Fibroblast of villous mesenchyme (primary cell): ENCODE data around the gene HIP1R. TPM values are rescaled to one million over a fixed set of nuclear protein-coding genes. Genes with fewer than 3 reads are reported as not detected.

Experiments used
- DNase-seq: peaks from one replicate; pipeline ENCODE4 v3.0.0-alpha.2; 2010; ENCODE audit warnings: low read depth
- H3K4me3 ChIP-seq: 2 replicates; pipeline ENCODE4 v1.5.1; 2011; ENCODE audit warnings: low read depth, mild to moderate bottlenecking, low read length
- CTCF ChIP-seq: IDR thresholded peaks from 2 replicates; pipeline ENCODE4 v1.5.1; 2012; ENCODE audit warnings: low read depth, mild to moderate bottlenecking, low read length; ENCODE audit not compliant: insufficient read depth
- total RNA-seq: library from RNA; depleted of rRNA; stranded (reverse); fragments of >200 nt; gene quantifications from 2 replicates; pipeline ENCODE4 v1.2.3, GENCODE V29; 2012

The HIP1R gene
- total RNA-seq, 1 donor: 11.2 TPM

DNA sequence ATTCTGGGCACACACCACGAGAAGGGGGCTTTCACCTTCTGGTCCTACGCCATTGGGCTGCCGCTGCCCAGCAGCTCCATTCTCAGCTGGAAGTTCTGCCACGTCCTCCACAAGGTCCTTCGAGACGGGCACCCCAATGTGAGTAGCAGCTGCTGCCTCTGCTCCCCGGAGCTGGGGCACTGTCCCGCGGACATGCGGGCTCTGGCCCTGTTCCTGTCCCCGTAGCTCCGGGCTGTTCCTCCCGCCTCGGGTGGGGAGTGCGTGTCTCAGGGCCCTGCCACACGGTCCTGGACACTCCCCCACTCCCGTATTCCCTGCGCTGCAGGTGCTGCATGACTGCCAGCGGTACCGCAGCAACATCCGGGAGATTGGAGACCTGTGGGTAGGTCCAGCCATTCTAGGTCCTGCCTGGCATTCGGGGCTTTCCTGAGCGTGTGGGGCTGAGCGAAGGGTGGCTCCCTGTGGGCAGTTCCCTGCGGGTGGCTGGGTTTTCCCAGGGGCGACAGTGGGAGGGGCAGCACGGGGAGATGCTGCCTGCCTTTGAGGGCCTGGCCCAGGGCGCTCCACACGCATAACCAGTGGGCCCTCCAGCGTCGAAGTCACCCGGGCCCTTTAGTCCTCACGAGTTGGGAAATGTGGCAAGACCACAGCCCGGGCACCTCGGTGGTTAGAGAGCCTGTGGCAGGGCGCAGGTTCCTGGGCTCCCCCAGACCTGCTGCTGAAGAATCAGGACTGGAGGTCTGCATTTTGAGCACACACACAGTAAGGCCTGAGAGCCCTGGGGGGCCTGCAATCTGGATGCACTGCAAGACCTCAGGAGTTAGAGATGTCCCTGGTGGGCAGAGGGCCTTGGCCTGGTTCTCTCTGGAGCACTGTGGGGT lies 13.5 kb downstream of the HIP1R start:
- DNase-seq: no peak
- no peak overlapping the region for H3K4me3 ChIP-seq
- TF ChIP-seq CTCF: no peak

DNA sequence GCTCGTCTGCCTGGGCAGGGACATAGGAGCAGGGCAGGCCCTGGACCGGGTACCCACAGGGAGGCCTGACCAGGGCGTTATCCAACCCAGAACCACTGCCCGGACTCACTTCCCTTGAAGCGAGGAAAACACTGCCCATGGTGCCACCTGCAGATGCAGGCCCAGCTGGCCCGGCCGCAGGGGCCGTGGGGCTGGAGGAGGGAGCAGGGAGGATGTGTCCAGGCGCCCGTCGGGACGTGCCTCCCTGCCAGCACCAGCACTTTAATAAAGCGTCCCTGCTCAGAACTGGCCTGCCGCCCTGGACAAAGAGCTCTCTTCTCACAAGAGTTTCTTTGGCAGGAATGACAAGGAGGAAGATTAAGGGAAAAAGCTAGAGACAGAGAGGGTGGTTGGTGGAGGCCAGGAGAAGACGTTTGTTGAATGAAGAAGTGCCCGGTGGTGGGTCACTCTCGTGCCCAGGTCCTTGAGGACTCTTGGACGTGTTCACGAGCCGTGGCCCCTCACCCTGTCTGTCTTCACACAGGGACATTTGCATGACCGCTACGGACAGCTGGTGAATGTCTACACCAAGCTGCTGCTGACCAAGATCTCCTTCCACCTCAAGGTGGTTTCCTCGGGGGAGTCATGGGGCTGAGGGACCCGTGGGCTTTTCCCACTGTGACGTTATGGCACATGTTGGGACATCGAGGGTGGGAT lies 14.2 kb downstream of the HIP1R start:
- no peak for DNase-seq
- no peak overlapping the region for H3K4me3 ChIP-seq
- no peak for TF ChIP-seq CTCF

DNA sequence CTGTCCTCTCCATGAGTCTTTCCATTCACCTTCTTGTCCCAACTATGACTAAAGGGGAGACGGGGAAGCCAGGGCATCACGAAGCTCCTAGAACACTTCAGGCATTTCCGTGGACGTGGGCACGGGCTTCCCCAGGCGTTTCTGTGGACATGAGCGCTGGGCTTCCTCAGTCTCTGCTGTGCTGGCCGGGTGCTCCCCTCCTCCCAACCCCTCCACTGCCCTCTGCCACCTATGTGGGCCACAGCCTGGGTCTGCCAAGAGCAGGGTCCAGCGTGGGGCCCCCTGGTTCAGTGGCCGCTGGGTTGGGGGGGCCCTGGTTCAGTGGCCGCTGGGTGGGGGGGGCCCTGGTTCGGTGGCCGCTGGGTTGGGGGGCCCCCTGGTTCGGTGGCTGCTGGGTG lies 14.8 kb downstream of the HIP1R start:
- no peak for TF ChIP-seq CTCF
- H3K4me3 ChIP-seq: no peak overlapping the region
- no peak for DNase-seq

DNA sequence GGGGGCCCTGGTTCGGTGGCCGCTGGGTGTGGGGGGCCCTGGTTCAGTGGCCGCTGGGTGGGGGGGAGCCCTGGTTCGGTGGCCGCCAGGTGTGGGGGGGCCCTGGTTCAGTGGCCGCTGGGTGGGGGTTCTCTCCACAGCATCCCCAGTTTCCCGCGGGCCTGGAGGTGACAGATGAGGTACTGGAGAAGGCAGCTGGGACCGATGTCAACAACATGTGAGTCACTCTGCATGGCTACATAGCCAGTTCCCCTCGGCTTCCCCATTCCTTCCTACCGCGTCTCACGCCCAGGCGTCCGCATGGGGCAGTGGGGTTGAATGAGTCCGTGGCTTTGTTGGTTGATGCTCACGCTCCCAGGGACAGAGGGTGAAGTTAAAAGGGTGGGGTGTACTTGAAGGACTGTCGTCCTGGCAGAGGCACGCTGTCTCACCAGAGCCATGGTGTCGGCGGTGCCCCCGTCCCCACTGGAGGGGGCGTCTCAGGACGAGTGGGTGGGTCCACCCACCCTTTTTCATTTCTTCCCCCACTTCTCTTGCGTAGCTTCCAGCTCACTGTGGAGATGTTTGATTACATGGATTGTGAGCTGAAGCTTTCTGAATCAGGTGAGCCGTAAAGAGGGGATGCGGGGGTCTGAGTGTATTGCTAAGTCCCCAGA lies 15.6 kb downstream of the HIP1R start:
- TF ChIP-seq CTCF: no peak
- no peak for DNase-seq
- H3K4me3 ChIP-seq: no peak overlapping the region

DNA sequence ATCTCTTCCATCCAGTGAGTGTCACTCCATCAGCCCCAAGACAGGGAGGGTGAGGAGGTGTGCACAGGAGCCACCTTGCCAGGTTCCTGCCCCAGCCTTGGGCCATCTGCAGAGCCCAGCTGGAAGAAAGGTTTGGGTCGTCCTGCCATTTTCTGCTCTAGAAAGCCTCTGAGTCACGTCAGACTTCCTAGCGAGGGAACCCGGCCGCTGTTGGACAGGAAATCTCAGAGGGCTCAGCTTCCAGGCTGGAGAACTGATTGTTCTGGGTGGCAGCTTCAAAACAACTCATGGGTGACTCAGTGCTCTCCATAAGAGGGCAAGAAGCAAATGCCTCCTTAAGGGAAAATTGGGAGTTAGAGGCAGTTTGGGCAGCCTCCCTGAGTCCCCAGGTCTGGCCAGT lies 16.6 kb downstream of the HIP1R start:
- H3K4me3 ChIP-seq: no peak overlapping the region
- TF ChIP-seq CTCF: no peak
- peak; percentile 66 for DNase-seq

DNA sequence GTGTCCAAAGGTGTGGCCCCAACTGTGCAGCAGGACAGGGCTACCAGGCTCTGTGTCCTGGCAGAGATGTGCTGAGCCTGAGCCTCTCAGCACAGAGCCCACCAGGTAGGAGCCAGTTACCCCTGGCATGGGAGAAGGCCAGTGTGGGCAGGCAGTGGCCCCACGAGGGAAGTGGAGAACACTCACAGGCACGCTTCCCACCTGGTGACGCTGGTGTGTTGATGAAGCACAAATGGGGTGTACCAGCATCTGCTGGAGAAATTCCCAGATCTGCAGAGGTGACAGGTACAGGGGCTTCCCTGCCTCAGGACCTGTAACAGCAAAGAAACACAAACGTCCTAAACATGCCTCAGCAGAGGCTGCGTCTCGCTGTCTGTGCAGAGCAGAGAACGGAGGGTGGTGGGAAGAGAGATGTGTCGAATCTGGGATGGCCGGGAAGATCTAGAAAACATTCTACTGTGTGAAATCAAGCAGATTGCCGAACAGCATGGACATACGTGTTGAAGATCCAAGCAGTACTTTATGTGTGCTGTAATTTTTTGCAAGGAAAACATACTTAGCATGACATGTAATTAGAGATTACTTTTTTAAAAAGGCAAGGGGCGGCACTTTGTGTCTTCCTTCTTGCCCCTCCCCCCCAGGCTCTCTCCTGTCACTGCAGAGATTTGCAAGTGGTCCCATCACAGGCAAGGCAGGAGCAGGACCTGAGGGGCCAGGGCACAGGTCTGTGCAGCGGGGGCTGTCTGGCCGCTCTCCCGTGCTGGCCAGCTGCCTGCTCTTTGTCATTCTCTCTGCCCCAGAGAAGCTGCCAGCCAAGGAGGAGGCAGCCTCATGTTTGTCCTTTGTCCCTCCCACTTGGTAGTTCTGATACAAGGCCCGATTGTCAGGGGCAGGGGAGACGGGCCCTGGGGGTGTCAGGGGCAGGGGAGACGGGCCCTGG lies 17.3 kb downstream of the HIP1R start:
- no peak overlapping the region for H3K4me3 ChIP-seq
- no peak for DNase-seq
- TF ChIP-seq CTCF: no peak
